ENCODE results near the gene PPP2R5C. TPM values are rescaled to one million over a fixed set of nuclear protein-coding genes. Genes with fewer than 3 reads are reported as not detected.

PPP2R5C gene
- total and polyA plus RNA-seq, 4 experiments from 2014 or later, result 273 to 620 (median 431) TPM

- CTCF ChIA-PET (ENCODE audit: partially characterized antibody), result interaction anchor here (0.9 to 7.8 kb wide), 5 partner anchors 30 to 75 kb away, joined by 3 to 112 read pairs (median 74); no protein-coding TSS in a partner anchor
- POLR2A ChIA-PET (ENCODE audit: partially characterized antibody), result interaction anchor here (0.5 to 6.9 kb wide), 7 partner anchors 26 to 70 kb away, joined by 3 to 98 read pairs (median 3); no protein-coding TSS in a partner anchor
- Histone ChIP-seq H3K36me3 (ENCODE audit: insufficient read depth, low read length) (peaks cover 6% of the 10 kb centered on the region), H3K27me3 (ENCODE audit: insufficient read depth, low read length) (no peaks in the 10 kb centered on the region), H3K4me3 (ENCODE audit: low read length in 2 of 2) (no peak overlapping the region), H3K4me1 (ENCODE audit: insufficient read depth, low read length) (peaks cover 45% of the 10 kb centered on the region), H3K9me3 (ENCODE audit: control insufficient read depth in 1 of 2, low read length in 2 of 2) (no peaks in the 10 kb centered on the region), H3K27ac (ENCODE audit: low read depth, low read length) (no peak overlapping the region)
- no peak overlapping the region for H3K27ac Mint-ChIP-seq
- peaks cover 14 to 35% of the 10 kb centered on the region in 2 donors for H3K36me3 Mint-ChIP-seq
- no peaks in the 10 kb centered on the region for H3K27me3 Mint-ChIP-seq
- peaks cover 29 to 37% (median 34%) of the 10 kb centered on the region in 4 donors for H3K4me1 Mint-ChIP-seq
- intact Hi-C loops (cut with micrococcal nuclease), result no loop called here
- H3K4me3 Mint-ChIP-seq, result no peak overlapping the region
- H3K9me3 Mint-ChIP-seq, result no peaks in the 10 kb centered on the region
- DNase-seq, result no peak
Observed at GRCh38 chr14:101767618-101768362, 6.3 kb downstream of the PPP2R5C start.

- intact Hi-C loops (cut with micrococcal nuclease), result loop anchor here (2.0 to 5.0 kb wide), 2 partner anchors 107 to 191 kb away; no protein-coding TSS in a partner anchor
- Histone ChIP-seq H3K36me3 (ENCODE audit: insufficient read depth, low read length) (peaks cover 2% of the 10 kb centered on the region), H3K4me1 (ENCODE audit: insufficient read depth, low read length) (peaks cover 21% of the 10 kb centered on the region), H3K27me3 (ENCODE audit: insufficient read depth, low read length) (no peaks in the 10 kb centered on the region), H3K27ac (ENCODE audit: low read depth, low read length) (no peak overlapping the region), H3K4me3 (ENCODE audit: low read length in 2 of 2) (no peak overlapping the region), H3K9me3 (ENCODE audit: control insufficient read depth in 1 of 2, low read length in 2 of 2) (no peaks in the 10 kb centered on the region)
- Mint-ChIP-seq H3K27ac (peak overlapping the region in 3 of 7 donors; percentile 42 to 96 (median 50)), H3K36me3 (peaks cover 14 to 21% of the 10 kb centered on the region in 2 donors), H3K9me3 (no peaks in the 10 kb centered on the region), H3K27me3 (no peaks in the 10 kb centered on the region), H3K4me1 (peaks cover 22 to 30% (median 29%) of the 10 kb centered on the region in 4 donors), H3K4me3 (no peak overlapping the region)
- POLR2A ChIA-PET (ENCODE audit: partially characterized antibody), result interaction anchor here (0.8 to 6.9 kb wide), 18 partner anchors 10 to 122 kb away, joined by 3 to 98 read pairs (median 11); no protein-coding TSS in a partner anchor
- no peak for DNase-seq
- CTCF ChIA-PET (ENCODE audit: partially characterized antibody), result interaction anchor here (0.7 to 7.8 kb wide), 40 partner anchors 8 to 326 kb away, joined by 3 to 112 read pairs (median 8); no protein-coding TSS in a partner anchor
Observed at GRCh38 chr14:101770183-101770582, 8.7 kb downstream of the PPP2R5C start.

DNA sequence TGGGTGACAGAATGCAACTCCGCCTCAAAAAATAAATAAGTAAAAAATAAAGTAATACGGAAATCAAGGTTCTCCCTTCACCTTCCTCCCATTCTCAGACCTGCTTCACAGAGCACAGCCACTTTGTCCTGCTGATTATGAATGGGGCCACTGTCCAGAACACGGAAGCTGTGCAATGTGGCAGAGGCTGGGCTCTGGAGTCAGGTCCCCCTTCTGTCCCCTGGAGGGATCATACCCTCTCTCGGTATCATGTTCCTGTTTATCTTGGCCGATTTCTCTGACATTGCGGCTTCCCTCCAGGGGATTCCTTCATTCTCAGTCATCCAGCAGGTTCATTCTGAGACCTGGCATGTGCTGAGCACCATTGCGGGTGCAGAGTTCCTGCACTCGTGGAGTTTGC lies 11.3 kb downstream of the PPP2R5C start:
- Mint-ChIP-seq H3K4me3 (no peak overlapping the region), H3K27ac (peak overlapping the region in 1 of 7 donors; percentile 15), H3K9me3 (no peaks in the 10 kb centered on the region), H3K27me3 (no peaks in the 10 kb centered on the region), H3K4me1 (peaks cover 18 to 37% (median 27%) of the 10 kb centered on the region in 4 donors), H3K36me3 (peaks cover 6% of the 10 kb centered on the region in 2 donors)
- POLR2A ChIA-PET (ENCODE audit: partially characterized antibody), result interaction anchor here (2.4 to 6.9 kb wide), 3 partner anchors 42 to 66 kb away, joined by 10 to 52 read pairs (median 18); no protein-coding TSS in a partner anchor
- intact Hi-C loops (cut with micrococcal nuclease), result loop anchor here (5.0 kb wide), 1 partner anchor 105 kb away; no protein-coding TSS in a partner anchor
- Histone ChIP-seq H3K27me3 (ENCODE audit: insufficient read depth, low read length) (no peaks in the 10 kb centered on the region), H3K4me1 (ENCODE audit: insufficient read depth, low read length) (peaks cover 13% of the 10 kb centered on the region), H3K9me3 (ENCODE audit: control insufficient read depth in 1 of 2, low read length in 2 of 2) (no peaks in the 10 kb centered on the region), H3K27ac (ENCODE audit: low read depth, low read length) (no peak overlapping the region), H3K36me3 (ENCODE audit: insufficient read depth, low read length) (no peaks in the 10 kb centered on the region), H3K4me3 (ENCODE audit: low read length in 2 of 2) (no peak overlapping the region)
- CTCF ChIA-PET (ENCODE audit: partially characterized antibody), result interaction anchor here (1.4 to 7.8 kb wide), 5 partner anchors 42 to 70 kb away, joined by 3 to 112 read pairs (median 74); no protein-coding TSS in a partner anchor
- no peak for DNase-seq

DNA sequence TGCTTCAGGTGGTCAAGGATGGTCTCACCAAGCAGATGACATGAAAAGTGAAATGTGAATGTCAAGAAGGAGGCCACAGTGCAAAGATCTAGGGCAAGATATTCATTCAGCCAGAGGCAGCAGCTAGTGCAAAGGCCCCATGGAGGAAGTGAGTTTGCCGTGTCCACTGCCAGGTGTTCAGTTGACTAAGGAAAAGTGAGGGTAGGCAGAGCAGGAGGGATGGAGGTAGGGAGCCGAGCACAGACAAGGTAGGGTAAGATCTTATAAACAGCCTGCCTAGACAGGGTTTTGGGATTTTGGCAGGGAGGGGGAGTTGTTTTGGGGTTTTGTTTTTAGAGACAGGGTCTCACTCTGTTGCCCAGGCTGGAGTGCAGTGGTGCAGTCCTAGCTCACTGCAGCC lies 11.9 kb downstream of the PPP2R5C start:
- ChIA-PET POLR2A (ENCODE audit: partially characterized antibody) (interaction anchor here (1.2 to 6.9 kb wide), 4 partner anchors 11 to 67 kb away, joined by 3 to 52 read pairs (median 8); no protein-coding TSS in a partner anchor), CTCF (ENCODE audit: partially characterized antibody) (interaction anchor here (1.1 to 7.8 kb wide), 5 partner anchors 52 to 120 kb away, joined by 3 to 112 read pairs (median 74); no protein-coding TSS in a partner anchor)
- Histone ChIP-seq H3K9me3 (ENCODE audit: control insufficient read depth in 1 of 2, low read length in 2 of 2) (no peaks in the 10 kb centered on the region), H3K4me1 (ENCODE audit: insufficient read depth, low read length) (peaks cover 13% of the 10 kb centered on the region), H3K27ac (ENCODE audit: low read depth, low read length) (no peak overlapping the region), H3K36me3 (ENCODE audit: insufficient read depth, low read length) (no peaks in the 10 kb centered on the region), H3K4me3 (ENCODE audit: low read length in 2 of 2) (no peak overlapping the region), H3K27me3 (ENCODE audit: insufficient read depth, low read length) (no peaks in the 10 kb centered on the region)
- peaks cover under 1 to 3% of the 10 kb centered on the region in 2 donors for H3K36me3 Mint-ChIP-seq
- DNase-seq, result peak in 1 of 5 donors; percentile 36
- H3K4me1 Mint-ChIP-seq, result peaks cover 18 to 36% (median 26%) of the 10 kb centered on the region in 4 donors
- peak overlapping the region in 2 of 7 donors; percentile 31 to 57 for H3K27ac Mint-ChIP-seq
- intact Hi-C loops (cut with micrococcal nuclease), result loop anchor here (5.0 kb wide), 1 partner anchor 104 kb away; no protein-coding TSS in a partner anchor
- no peaks in the 10 kb centered on the region for H3K9me3 Mint-ChIP-seq
- H3K4me3 Mint-ChIP-seq, result no peak overlapping the region
- H3K27me3 Mint-ChIP-seq, result no peaks in the 10 kb centered on the region

GRCh38 chr14:101774006-101774795 lies 12.7 kb downstream of the PPP2R5C start:
- intact Hi-C loops (cut with micrococcal nuclease), result loop anchor here (5.0 kb wide), 1 partner anchor 103 kb away; no protein-coding TSS in a partner anchor
- H3K36me3 Mint-ChIP-seq, result peaks cover 0 to 3% of the 10 kb centered on the region in 2 donors
- H3K9me3 Mint-ChIP-seq, result no peaks in the 10 kb centered on the region
- DNase-seq, result no peak
- Histone ChIP-seq H3K4me3 (ENCODE audit: low read length in 2 of 2) (no peak overlapping the region), H3K9me3 (ENCODE audit: control insufficient read depth in 1 of 2, low read length in 2 of 2) (no peaks in the 10 kb centered on the region), H3K27ac (ENCODE audit: low read depth, low read length) (no peak overlapping the region), H3K36me3 (ENCODE audit: insufficient read depth, low read length) (no peaks in the 10 kb centered on the region), H3K4me1 (ENCODE audit: insufficient read depth, low read length) (peaks cover 13% of the 10 kb centered on the region), H3K27me3 (ENCODE audit: insufficient read depth, low read length) (no peaks in the 10 kb centered on the region)
- ChIA-PET POLR2A (ENCODE audit: partially characterized antibody) (interaction anchor here (1.2 to 6.9 kb wide), 6 partner anchors 12 to 67 kb away, joined by 3 to 52 read pairs (median 4); no protein-coding TSS in a partner anchor), CTCF (ENCODE audit: partially characterized antibody) (interaction anchor here (1.1 to 7.8 kb wide), 4 partner anchors 51 to 119 kb away, joined by 3 to 110 read pairs (median 38); no protein-coding TSS in a partner anchor)
- H3K27me3 Mint-ChIP-seq, result no peaks in the 10 kb centered on the region
- peak overlapping the region in 3 of 7 donors; percentile 5 to 69 (median 42) for H3K27ac Mint-ChIP-seq
- H3K4me3 Mint-ChIP-seq, result no peak overlapping the region
- H3K4me1 Mint-ChIP-seq, result peaks cover 14 to 42% (median 27%) of the 10 kb centered on the region in 4 donors

GRCh38 chr14:101774814-101775213 lies 13.3 kb downstream of the PPP2R5C start:
- Mint-ChIP-seq H3K4me3 (no peak overlapping the region), H3K27ac (peak overlapping the region in 4 of 7 donors; percentile 5 to 67 (median 44)), H3K4me1 (peaks cover 16 to 46% (median 32%) of the 10 kb centered on the region in 4 donors), H3K36me3 (peaks cover 0 to 3% of the 10 kb centered on the region in 2 donors), H3K27me3 (no peaks in the 10 kb centered on the region), H3K9me3 (no peaks in the 10 kb centered on the region)
- H3K9me3 ChIP-seq (ENCODE audit: control insufficient read depth in 1 of 2, low read length in 2 of 2), result no peaks in the 10 kb centered on the region
- peaks cover 11% of the 10 kb centered on the region for H3K4me1 ChIP-seq (ENCODE audit: insufficient read depth, low read length)
- ChIA-PET CTCF (ENCODE audit: partially characterized antibody) (interaction anchor here (1.1 kb wide), 1 partner anchor 67 kb away, joined by 3 read pairs; no protein-coding TSS in a partner anchor), POLR2A (ENCODE audit: partially characterized antibody) (interaction anchor here (1.2 to 2.4 kb wide), 4 partner anchors 35 to 51 kb away, joined by 4 to 10 read pairs (median 4); no protein-coding TSS in a partner anchor)
- no peaks in the 10 kb centered on the region for H3K27me3 ChIP-seq (ENCODE audit: insufficient read depth, low read length)
- DNase-seq, result no peak
- no peak overlapping the region for H3K4me3 ChIP-seq (ENCODE audit: low read length in 2 of 2)
- H3K36me3 ChIP-seq (ENCODE audit: insufficient read depth, low read length), result no peaks in the 10 kb centered on the region
- H3K27ac ChIP-seq (ENCODE audit: low read depth, low read length), result no peak overlapping the region
- intact Hi-C loops (cut with micrococcal nuclease), result loop anchor here (5.0 kb wide), 1 partner anchor 102 kb away; no protein-coding TSS in a partner anchor
